ENCODE results near the gene FBXW4.

FBXW4 gene

GRCh38 chr10:101694674-101695403 lies at the start of gene FBXW4:
Gene FBXW4 (minus strand): TSS chr10:101695170. CDS start chr10:101695105, 65 bp downstream.
- in situ Hi-C loops (cut with MboI; ENCODE audit: low sequenced_read_pairs) = no loop called here

- in situ Hi-C loops (cut with MboI; ENCODE audit: low sequenced_read_pairs) = no loop called here
Measured at GRCh38 chr10:101744267-101744666, 49.3 kb upstream of the FBXW4 start.

GRCh38 chr10:101741938-101742337 lies 47.0 kb upstream of the FBXW4 start:
- in situ Hi-C loops (cut with MboI; ENCODE audit: low sequenced_read_pairs) = no loop called here

GRCh38 chr10:101736666-101737065 lies 41.7 kb upstream of the FBXW4 start:
- in situ Hi-C loops (cut with MboI; ENCODE audit: low sequenced_read_pairs) = no loop called here

- in situ Hi-C loops (cut with MboI; ENCODE audit: low sequenced_read_pairs) = no loop called here
Measured at GRCh38 chr10:101732096-101732495, 37.1 kb upstream of the FBXW4 start.

- in situ Hi-C loops (cut with MboI; ENCODE audit: low sequenced_read_pairs) = no loop called here
Measured at GRCh38 chr10:101726115-101726387, 31.1 kb upstream of the FBXW4 start.

GRCh38 chr10:101725296-101726114 lies 30.5 kb upstream of the FBXW4 start:
- in situ Hi-C loops (cut with MboI; ENCODE audit: low sequenced_read_pairs) = no loop called here

GRCh38 chr10:101724446-101724845 lies 29.5 kb upstream of the FBXW4 start:
- in situ Hi-C loops (cut with MboI; ENCODE audit: low sequenced_read_pairs) = no loop called here

GRCh38 chr10:101723176-101723575 lies 28.2 kb upstream of the FBXW4 start:
- in situ Hi-C loops (cut with MboI; ENCODE audit: low sequenced_read_pairs) = no loop called here

GRCh38 chr10:101721806-101722205 lies 26.8 kb upstream of the FBXW4 start:
- in situ Hi-C loops (cut with MboI; ENCODE audit: low sequenced_read_pairs) = no loop called here

GRCh38 chr10:101720606-101721230 lies 25.7 kb upstream of the FBXW4 start:
- in situ Hi-C loops (cut with MboI; ENCODE audit: low sequenced_read_pairs) = no loop called here

- in situ Hi-C loops (cut with MboI; ENCODE audit: low sequenced_read_pairs) = no loop called here
Measured at GRCh38 chr10:101718690-101719275, 23.8 kb upstream of the FBXW4 start.

- in situ Hi-C loops (cut with MboI; ENCODE audit: low sequenced_read_pairs) = no loop called here
Measured at GRCh38 chr10:101716891-101717659, 22.1 kb upstream of the FBXW4 start.

- in situ Hi-C loops (cut with MboI; ENCODE audit: low sequenced_read_pairs) = no loop called here
Measured at GRCh38 chr10:101712997-101713396, 18.0 kb upstream of the FBXW4 start.

- in situ Hi-C loops (cut with MboI; ENCODE audit: low sequenced_read_pairs) = no loop called here
Measured at GRCh38 chr10:101710793-101711192, 15.8 kb upstream of the FBXW4 start.

- in situ Hi-C loops (cut with MboI; ENCODE audit: low sequenced_read_pairs) = no loop called here
Measured at GRCh38 chr10:101710059-101710695, 15.2 kb upstream of the FBXW4 start.

- in situ Hi-C loops (cut with MboI; ENCODE audit: low sequenced_read_pairs) = no loop called here
Measured at GRCh38 chr10:101709359-101710058, 14.5 kb upstream of the FBXW4 start.

GRCh38 chr10:101708870-101709269 lies 13.9 kb upstream of the FBXW4 start:
- in situ Hi-C loops (cut with MboI; ENCODE audit: low sequenced_read_pairs) = no loop called here

- in situ Hi-C loops (cut with MboI; ENCODE audit: low sequenced_read_pairs) = no loop called here
Measured at GRCh38 chr10:101708073-101708472, 13.1 kb upstream of the FBXW4 start.

- in situ Hi-C loops (cut with MboI; ENCODE audit: low sequenced_read_pairs) = no loop called here
Measured at GRCh38 chr10:101704331-101704730, 9.4 kb upstream of the FBXW4 start.
